ENCODE data around the gene KIF26B. TPM values are rescaled to one million over a fixed set of nuclear protein-coding genes. Genes with fewer than 3 reads are reported as not detected.

KIF26B gene
- total and polyA plus RNA-seq, 8 donors, result 0.27 to 4.5 (median 0.63) TPM

DNA sequence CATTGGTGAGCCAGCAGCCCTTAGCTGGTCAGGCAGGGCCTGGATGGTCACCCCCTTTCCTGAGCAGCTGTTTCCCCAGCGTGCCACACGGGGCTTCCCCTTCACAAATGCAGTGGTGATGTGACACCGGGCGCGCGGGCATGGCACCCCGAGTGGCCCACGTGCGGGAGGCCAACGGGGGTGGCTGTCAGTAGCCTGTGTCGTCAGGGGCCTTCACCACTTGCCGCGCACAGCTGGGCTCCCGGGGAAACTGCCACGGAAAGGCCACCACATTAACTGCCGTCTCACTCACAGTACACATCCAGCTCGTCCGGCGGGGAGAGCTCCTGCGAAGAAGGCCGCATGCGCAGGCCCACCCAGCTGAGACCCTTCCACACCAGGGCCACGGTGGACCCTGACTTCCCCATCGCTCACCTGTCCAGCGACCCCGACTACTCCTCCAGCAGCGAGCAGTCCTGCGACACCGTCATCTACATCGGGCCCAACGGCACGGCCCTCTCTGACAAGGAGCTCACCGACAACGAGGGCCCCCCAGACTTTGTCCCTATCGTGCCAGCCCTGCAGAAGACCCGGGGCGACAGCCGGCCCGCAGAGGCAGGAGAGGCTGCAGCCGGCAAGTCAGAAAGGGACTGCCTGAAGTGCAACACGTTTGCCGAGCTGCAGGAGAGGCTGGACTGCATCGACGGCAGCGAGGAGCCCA is 530.5 kb downstream of the KIF26B start:
- H3K9me3 ChIP-seq, result no peaks in the 10 kb centered on the region
- TF ChIP-seq, protein P1, sequence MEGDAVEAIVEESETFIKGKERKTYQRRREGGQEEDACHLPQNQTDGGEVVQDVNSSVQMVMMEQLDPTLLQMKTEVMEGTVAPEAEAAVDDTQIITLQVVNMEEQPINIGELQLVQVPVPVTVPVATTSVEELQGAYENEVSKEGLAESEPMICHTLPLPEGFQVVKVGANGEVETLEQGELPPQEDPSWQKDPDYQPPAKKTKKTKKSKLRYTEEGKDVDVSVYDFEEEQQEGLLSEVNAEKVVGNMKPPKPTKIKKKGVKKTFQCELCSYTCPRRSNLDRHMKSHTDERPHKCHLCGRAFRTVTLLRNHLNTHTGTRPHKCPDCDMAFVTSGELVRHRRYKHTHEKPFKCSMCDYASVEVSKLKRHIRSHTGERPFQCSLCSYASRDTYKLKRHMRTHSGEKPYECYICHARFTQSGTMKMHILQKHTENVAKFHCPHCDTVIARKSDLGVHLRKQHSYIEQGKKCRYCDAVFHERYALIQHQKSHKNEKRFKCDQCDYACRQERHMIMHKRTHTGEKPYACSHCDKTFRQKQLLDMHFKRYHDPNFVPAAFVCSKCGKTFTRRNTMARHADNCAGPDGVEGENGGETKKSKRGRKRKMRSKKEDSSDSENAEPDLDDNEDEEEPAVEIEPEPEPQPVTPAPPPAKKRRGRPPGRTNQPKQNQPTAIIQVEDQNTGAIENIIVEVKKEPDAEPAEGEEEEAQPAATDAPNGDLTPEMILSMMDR (IDR thresholded peaks at IDR 0.05), result no peak
- WGBS, 2 donors, result 79 to 87% methylated on average over 45 of the region's 45 CpGs
- no peaks in the 10 kb centered on the region for H3K4me1 ChIP-seq
- no peak overlapping the region for H3K27ac ChIP-seq
- no peak for FAIRE-seq
- no peaks in the 10 kb centered on the region for H3K36me3 ChIP-seq
- ATAC-seq, result no peak
- H3K4me3 ChIP-seq, result no peak overlapping the region
- intact Hi-C loops (cut with DNase I), result no loop called here
- no peak for DNase-seq
- H3K27me3 ChIP-seq, result no peaks in the 10 kb centered on the region

DNA sequence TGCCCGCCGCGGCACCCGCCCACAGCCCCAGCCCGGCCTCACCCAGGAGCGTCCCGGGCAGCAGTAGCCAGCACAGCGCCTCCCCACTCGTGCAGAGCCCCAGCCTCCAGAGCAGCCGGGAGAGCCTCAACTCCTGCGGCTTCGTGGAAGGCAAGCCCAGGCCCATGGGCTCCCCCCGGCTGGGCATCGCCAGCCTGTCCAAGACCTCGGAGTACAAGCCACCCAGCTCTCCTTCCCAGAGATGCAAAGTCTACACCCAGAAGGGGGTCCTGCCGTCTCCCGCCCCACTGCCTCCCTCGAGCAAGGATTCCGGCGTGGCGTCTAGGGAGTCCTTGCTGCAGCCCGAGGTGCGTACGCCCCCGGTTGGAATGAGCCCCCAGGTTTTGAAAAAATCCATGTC is 531.2 kb downstream of the KIF26B start:
- FAIRE-seq, result no peak
- H3K27me3 ChIP-seq, result no peaks in the 10 kb centered on the region
- no peaks in the 10 kb centered on the region for H3K9me3 ChIP-seq
- intact Hi-C loops (cut with DNase I), result no loop called here
- 76 to 87% methylated on average over 25 of the region's 25 CpGs for WGBS, 2 donors
- no peaks in the 10 kb centered on the region for H3K4me1 ChIP-seq
- ATAC-seq, result no peak
- no peak overlapping the region for H3K27ac ChIP-seq
- TF ChIP-seq, protein P1 (IDR thresholded peaks at IDR 0.05), result no peak
- no peak for DNase-seq
- H3K4me3 ChIP-seq, result no peak overlapping the region
- no peaks in the 10 kb centered on the region for H3K36me3 ChIP-seq

DNA sequence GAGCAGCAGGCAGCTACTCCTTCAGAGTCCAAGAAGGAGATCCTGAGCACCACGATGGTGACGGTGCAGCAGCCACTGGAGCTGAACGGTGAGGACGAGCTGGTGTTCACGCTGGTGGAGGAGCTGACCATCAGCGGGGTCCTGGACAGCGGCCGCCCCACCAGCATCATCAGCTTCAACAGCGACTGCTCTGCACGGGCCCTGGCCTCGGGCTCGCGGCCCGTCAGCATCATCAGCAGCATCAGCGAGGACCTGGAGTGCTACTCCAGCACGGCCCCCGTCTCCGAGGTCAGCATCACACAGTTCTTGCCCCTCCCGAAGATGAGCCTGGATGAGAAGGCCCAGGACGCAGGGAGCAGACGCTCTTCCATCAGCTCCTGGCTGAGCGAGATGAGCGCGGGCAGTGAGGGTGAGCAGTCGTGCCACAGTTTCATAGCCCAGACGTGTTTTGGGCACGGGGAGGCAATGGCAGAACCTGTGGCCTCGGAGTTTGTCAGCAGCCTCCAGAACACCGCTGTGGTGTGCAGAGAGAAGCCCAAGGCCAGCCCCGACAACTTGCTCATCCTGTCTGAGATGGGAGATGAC is 531.8 kb downstream of the KIF26B start:
- DNase-seq (peak in 1 of 6 donors; percentile 8), ATAC-seq (no peak), FAIRE-seq (no peak)
- intact Hi-C loops (cut with DNase I), result no loop called here
- WGBS, 2 donors, result 79 to 91% methylated on average over 30 of the region's 30 CpGs
- Histone ChIP-seq H3K4me3 (no peak overlapping the region), H3K27ac (no peak overlapping the region), H3K36me3 (no peaks in the 10 kb centered on the region), H3K4me1 (no peaks in the 10 kb centered on the region), H3K27me3 (no peaks in the 10 kb centered on the region), H3K9me3 (no peaks in the 10 kb centered on the region)
- TF ChIP-seq, protein P1 (IDR thresholded peaks at IDR 0.05), result no peak

DNA sequence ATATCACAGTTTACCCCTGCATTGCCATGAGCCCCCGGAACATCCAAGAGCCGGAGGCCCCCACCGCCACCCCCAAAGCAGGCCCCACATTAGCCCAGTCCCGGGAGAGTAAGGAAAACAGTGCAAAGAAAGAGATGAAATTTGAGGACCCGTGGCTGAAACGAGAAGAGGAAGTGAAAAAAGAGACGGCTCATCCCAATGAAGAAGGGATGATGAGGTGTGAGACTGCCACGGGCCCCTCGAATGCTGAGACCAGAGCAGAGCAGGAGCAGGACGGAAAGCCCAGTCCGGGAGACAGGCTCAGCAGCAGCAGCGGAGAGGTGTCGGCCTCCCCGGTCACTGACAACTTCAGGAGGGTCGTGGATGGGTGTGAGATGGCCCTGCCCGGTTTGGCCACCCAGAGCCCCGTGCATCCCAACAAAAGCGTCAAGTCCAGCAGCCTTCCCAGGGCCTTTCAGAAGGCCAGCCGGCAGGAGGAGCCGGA is 532.4 kb downstream of the KIF26B start:
- DNase-seq (no peak), ATAC-seq (no peak), FAIRE-seq (no peak)
- H3K4me3 ChIP-seq, result no peak overlapping the region
- intact Hi-C loops (cut with DNase I), result no loop called here
- TF ChIP-seq, protein P1 (IDR thresholded peaks at IDR 0.05), result no peak
- H3K9me3 ChIP-seq, result no peaks in the 10 kb centered on the region
- no peaks in the 10 kb centered on the region for H3K36me3 ChIP-seq
- no peaks in the 10 kb centered on the region for H3K27me3 ChIP-seq
- 72 to 84% methylated on average over 20 of the region's 20 CpGs for WGBS, 2 donors
- H3K4me1 ChIP-seq, result no peaks in the 10 kb centered on the region
- no peak overlapping the region for H3K27ac ChIP-seq

All from pancreas (tissue), 10 donors.